Spleen (tissue), 7 donors: Measurements from ENCODE around the gene RNF44.

Experiments
- POLR2A ChIP-seq, 3 donors: fragments of 450-650 bp; IDR thresholded peaks; one replicate each; pipeline ENCODE4 v1.5.1; 2017; ENCODE audit warnings: antibody characterized with exemption in 3 of 3, mild to moderate bottlenecking in 1 of 3
- TF ChIP-seq, protein P1 (sequence below), 11 experiments: fragments of 200-600 bp in 7 of 11; fragments of 450-650 bp in 4 of 11; sonication (generic) in 4 of 11; IDR thresholded peaks in 8 of 11; conservative IDR thresholded peaks in 3 of 11; 1 replicate in 7 of 11; 2 replicates in 4 of 11; pipeline versions ENCODE4 v1.4.0 to v1.8.0; 2016 to 2021; ENCODE audit warnings: antibody characterized with exemption in 11 of 11, inconsistent platforms in 4 of 11, mild to moderate bottlenecking in 1 of 11
- donor health status: DM: no; HTN: no; CAD: no; lungs with moderate emphysema.
- donor health status: DM: no; HTN: no; CAD: no.
- donor health status: DM: no; HTN: no; CAD: no.

- TF ChIP-seq, protein P1, sequence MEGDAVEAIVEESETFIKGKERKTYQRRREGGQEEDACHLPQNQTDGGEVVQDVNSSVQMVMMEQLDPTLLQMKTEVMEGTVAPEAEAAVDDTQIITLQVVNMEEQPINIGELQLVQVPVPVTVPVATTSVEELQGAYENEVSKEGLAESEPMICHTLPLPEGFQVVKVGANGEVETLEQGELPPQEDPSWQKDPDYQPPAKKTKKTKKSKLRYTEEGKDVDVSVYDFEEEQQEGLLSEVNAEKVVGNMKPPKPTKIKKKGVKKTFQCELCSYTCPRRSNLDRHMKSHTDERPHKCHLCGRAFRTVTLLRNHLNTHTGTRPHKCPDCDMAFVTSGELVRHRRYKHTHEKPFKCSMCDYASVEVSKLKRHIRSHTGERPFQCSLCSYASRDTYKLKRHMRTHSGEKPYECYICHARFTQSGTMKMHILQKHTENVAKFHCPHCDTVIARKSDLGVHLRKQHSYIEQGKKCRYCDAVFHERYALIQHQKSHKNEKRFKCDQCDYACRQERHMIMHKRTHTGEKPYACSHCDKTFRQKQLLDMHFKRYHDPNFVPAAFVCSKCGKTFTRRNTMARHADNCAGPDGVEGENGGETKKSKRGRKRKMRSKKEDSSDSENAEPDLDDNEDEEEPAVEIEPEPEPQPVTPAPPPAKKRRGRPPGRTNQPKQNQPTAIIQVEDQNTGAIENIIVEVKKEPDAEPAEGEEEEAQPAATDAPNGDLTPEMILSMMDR (IDR thresholded peaks at IDR 0.05 in 8 of 11, conservative IDR thresholded peaks at IDR 0.05 in 3 of 11) = no peak
- no peak for TF ChIP-seq POLR2A (IDR thresholded peaks at IDR 0.05)
Measured at GRCh38 chr5:176524987-176525386, 12.2 kb downstream of the RNF44 start.
